Activated T-helper 2 cell treated with anti-CD3 and anti-CD28 coated beads, Interferon-gamma antibody, Interleukin-2, Interleukin-4, amounts not matched to agents 10 μg/mL and 5 μg/mL and 100 μg/mL, durations not matched to agents 14 hours and 24 hours and 36 hours (primary cell): ENCODE results near the gene COL4A1. TPM values are rescaled to one million over a fixed set of nuclear protein-coding genes. Genes with fewer than 3 reads are reported as not detected.

Experiments used
- DNase-seq: peaks from one replicate; pipeline ENCODE4 v3.0.0; 2021; ENCODE audit warnings: low spot score
- H3K27ac Mint-ChIP-seq: one replicate; pipeline ENCODE4 v1.8.0; 2021; ENCODE audit warnings: mixed read lengths
- H3K27me3 Mint-ChIP-seq: one replicate; pipeline ENCODE4 v1.8.0; 2021; ENCODE audit warnings: low read depth, mixed read lengths
- H3K36me3 Mint-ChIP-seq: one replicate; pipeline ENCODE4 v1.8.0; 2021; ENCODE audit warnings: low read depth, mixed read lengths
- H3K4me1 Mint-ChIP-seq: one replicate; pipeline ENCODE4 v1.8.0; 2021; ENCODE audit warnings: low read depth, mixed read lengths
- H3K4me3 Mint-ChIP-seq: one replicate; pipeline ENCODE4 v1.8.0; 2021; ENCODE audit warnings: low read depth, mild to moderate bottlenecking, moderate library complexity, mixed read lengths
- H3K9me3 Mint-ChIP-seq: one replicate; pipeline ENCODE4 v1.8.0; 2021; ENCODE audit warnings: mixed read lengths
- intact Hi-C: fragments of 100-400 bp; cut with micrococcal nuclease; formaldehyde crosslinking; loops from one replicate; pipeline ENCODE4 v1.15.1; 2023
- total RNA-seq: library from RNA; stranded (reverse); gene quantifications from 2 replicates; pipeline ENCODE4 v1.2.3, GENCODE V29; 2022

COL4A1 gene
- total RNA-seq, 1 donor from 2014 or later: not detected

DNA sequence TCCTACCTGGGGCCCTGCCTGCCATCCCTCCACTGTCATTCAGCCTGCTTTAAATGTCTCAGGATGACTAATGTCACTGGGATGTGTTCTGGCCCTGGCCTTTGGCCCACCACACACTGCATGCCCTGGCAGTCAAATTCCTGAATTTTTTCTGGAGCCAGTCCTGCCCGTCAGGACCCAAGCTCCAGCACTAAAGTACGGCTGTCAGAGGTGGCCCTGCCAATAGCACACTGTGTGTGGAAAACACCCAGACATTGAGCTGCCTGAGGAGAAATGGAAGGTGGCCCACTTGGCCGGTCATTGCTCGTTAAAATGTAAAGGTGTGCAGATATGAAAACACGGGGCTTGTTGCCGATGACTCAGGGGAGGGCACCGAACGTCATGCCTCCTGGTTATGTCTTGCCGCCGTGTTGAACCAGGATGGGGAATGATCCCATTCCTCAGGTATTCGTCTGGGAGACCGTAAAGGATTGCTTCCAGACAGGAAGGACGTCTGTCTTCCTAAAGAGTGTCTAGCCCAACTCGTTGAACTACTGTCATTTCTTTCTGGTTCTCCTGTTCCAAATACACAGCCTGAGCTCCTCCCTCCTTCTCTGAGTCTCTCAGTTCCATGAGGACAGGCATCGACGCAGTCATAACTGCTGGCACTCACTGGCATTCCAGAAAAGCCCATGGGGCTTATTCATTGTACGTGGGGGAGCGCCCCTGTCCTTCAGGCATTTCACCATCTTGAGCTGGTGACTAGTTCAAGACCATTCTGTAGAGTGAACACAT, 40.8 kb upstream of the COL4A1 start:
- H3K27ac Mint-ChIP-seq: no peak overlapping the region
- no peak overlapping the region for H3K4me3 Mint-ChIP-seq
- no peaks in the 10 kb centered on the region for H3K9me3 Mint-ChIP-seq
- no peak for DNase-seq
- no peaks in the 10 kb centered on the region for H3K4me1 Mint-ChIP-seq
- no peaks in the 10 kb centered on the region for H3K36me3 Mint-ChIP-seq
- H3K27me3 Mint-ChIP-seq: peaks cover 10% of the 10 kb centered on the region
- intact Hi-C loops: loop anchor here (10.0 kb wide), 1 partner anchor 67 kb away; no protein-coding TSS in a partner anchor

- Mint-ChIP-seq H3K9me3 (no peaks in the 10 kb centered on the region), H3K27ac (no peak overlapping the region), H3K4me1 (no peaks in the 10 kb centered on the region), H3K27me3 (peaks cover 15% of the 10 kb centered on the region), H3K4me3 (no peak overlapping the region), H3K36me3 (no peaks in the 10 kb centered on the region)
- DNase-seq: no peak
- intact Hi-C loops: loop anchor here (10.0 kb wide), 1 partner anchor 68 kb away; no protein-coding TSS in a partner anchor
These were observed 40.1 kb upstream of the COL4A1 start for GRCh38 chr13:110347088-110347487.

- Mint-ChIP-seq H3K27ac (no peak overlapping the region), H3K4me1 (peaks cover 3% of the 10 kb centered on the region), H3K36me3 (no peaks in the 10 kb centered on the region), H3K4me3 (no peak overlapping the region), H3K9me3 (no peaks in the 10 kb centered on the region), H3K27me3 (peaks cover 19% of the 10 kb centered on the region)
- DNase-seq: no peak
- intact Hi-C loops: loop anchor here (10.0 kb wide), 1 partner anchor 68 kb away; no protein-coding TSS in a partner anchor
These were observed 39.7 kb upstream of the COL4A1 start for GRCh38 chr13:110346661-110347067.

- Mint-ChIP-seq H3K9me3 (no peaks in the 10 kb centered on the region), H3K4me3 (no peak overlapping the region)
These were observed 38.7 kb upstream of the COL4A1 start for GRCh38 chr13:110345701-110346100.

GRCh38 chr13:110345266-110345665, 38.3 kb upstream of the COL4A1 start:
- Mint-ChIP-seq H3K4me1 (peaks cover 17% of the 10 kb centered on the region), H3K27ac (no peak overlapping the region), H3K27me3 (peaks cover 26% of the 10 kb centered on the region), H3K36me3 (no peaks in the 10 kb centered on the region), H3K4me3 (no peak overlapping the region), H3K9me3 (no peaks in the 10 kb centered on the region)
- DNase-seq: no peak
- intact Hi-C loops: loop anchor here (10.0 kb wide), 1 partner anchor 70 kb away; no protein-coding TSS in a partner anchor

More at GRCh38 chr13:110345701-110346100, 38.7 kb upstream of the COL4A1 start:
- Mint-ChIP-seq H3K36me3 (no peaks in the 10 kb centered on the region), H3K27me3 (peaks cover 22% of the 10 kb centered on the region), H3K27ac (no peak overlapping the region), H3K4me1 (peaks cover 12% of the 10 kb centered on the region)
- intact Hi-C loops: loop anchor here (10.0 kb wide), 1 partner anchor 69 kb away; no protein-coding TSS in a partner anchor
- DNase-seq: no peak

DNA sequence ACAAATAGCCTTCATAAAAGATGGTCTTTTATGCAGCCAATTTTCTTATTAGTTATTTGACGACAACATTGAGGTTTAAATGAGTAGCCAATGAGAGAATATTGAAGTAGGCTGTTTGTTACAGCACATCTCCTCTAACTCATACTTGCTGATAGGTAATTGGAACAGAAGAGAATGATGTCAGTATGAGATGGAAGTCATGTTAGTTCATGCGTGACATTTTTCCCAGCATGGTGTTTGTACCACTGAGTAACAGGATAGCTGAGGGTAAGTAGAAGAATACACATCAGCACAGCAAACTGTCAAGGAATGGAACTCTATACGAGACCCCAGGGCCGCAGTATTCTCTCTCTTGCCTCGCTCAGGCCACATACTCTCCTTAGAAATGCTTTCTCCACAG, 37.4 kb upstream of the COL4A1 start:
- no peak overlapping the region for H3K4me3 Mint-ChIP-seq
- no peaks in the 10 kb centered on the region for H3K9me3 Mint-ChIP-seq
- intact Hi-C loops: loop anchor here (10.0 kb wide), 1 partner anchor 70 kb away; no protein-coding TSS in a partner anchor
- peaks cover 31% of the 10 kb centered on the region for H3K27me3 Mint-ChIP-seq
- peaks cover 20% of the 10 kb centered on the region for H3K4me1 Mint-ChIP-seq
- H3K27ac Mint-ChIP-seq: no peak overlapping the region
- H3K36me3 Mint-ChIP-seq: no peaks in the 10 kb centered on the region
- DNase-seq: no peak

DNA sequence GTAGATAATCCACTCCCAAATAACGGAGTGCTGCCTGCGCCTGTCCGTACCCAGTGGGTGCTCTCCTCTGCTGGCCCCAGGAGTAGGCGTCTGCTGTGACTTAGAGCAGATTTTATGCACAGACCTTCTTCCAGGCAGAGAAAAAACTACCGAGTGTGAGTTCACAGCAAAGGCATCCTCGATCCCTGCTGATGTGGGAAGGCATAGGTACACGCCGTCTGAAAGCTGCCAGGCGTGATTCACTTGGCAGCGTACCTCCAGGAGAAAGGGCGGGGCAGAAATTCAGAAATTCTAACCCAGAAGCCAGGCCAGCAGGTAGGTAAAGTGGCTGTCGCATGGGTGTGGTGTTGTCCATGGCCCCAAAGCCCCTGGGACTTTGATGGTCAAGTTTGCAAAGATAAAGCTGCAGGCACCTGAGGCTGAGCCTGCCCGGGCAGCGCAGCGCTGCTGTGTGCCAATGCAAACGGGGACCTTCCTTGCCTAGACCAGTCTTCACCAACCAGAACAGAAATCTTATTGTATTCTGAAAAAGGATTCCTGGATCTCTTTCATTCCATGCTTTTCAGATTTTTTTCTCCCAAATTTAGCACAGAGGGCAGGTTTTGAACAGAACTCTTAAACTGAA, 36.4 kb upstream of the COL4A1 start:
- H3K27ac Mint-ChIP-seq: no peak overlapping the region
- intact Hi-C loops: loop anchor here (10.0 kb wide), 1 partner anchor 71 kb away; no protein-coding TSS in a partner anchor

DNA sequence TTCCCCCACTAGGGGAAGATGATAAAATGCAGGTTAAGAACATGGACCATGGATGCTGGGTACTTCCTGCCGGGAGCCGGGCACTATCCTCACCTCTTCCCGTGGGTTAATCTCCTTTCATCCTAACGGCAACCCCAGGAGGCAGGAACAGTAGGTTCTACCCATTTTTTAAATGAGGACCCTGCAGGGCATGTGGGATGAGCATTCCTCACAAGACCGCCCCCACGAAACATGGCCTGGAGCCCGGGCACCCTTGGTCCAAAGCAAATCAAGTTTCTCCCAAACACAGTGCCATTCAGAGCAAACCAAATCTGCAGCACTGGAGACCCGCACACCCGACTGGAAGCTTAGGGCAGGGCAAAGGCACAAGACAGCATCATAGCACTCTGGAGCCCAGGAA, 35.5 kb upstream of the COL4A1 start:
- Mint-ChIP-seq H3K36me3 (no peaks in the 10 kb centered on the region), H3K9me3 (no peaks in the 10 kb centered on the region), H3K27me3 (peaks cover 24% of the 10 kb centered on the region), H3K4me1 (peaks cover 25% of the 10 kb centered on the region), H3K27ac (no peak overlapping the region), H3K4me3 (no peak overlapping the region)
- DNase-seq: no peak
- intact Hi-C loops: loop anchor here (10.0 kb wide), 1 partner anchor 72 kb away; no protein-coding TSS in a partner anchor

More for the DNA sequence above, 36.4 kb upstream of the COL4A1 start:
- H3K4me1 Mint-ChIP-seq: peaks cover 25% of the 10 kb centered on the region
- no peak overlapping the region for H3K4me3 Mint-ChIP-seq
- H3K9me3 Mint-ChIP-seq: no peaks in the 10 kb centered on the region
- no peak for DNase-seq
- peaks cover 28% of the 10 kb centered on the region for H3K27me3 Mint-ChIP-seq
- H3K36me3 Mint-ChIP-seq: no peaks in the 10 kb centered on the region

- no peaks in the 10 kb centered on the region for H3K36me3 Mint-ChIP-seq
- H3K27me3 Mint-ChIP-seq: peaks cover 24% of the 10 kb centered on the region
- no peak overlapping the region for H3K27ac Mint-ChIP-seq
- no peak for DNase-seq
- intact Hi-C loops: loop anchor here (10.0 kb wide), 1 partner anchor 73 kb away; no protein-coding TSS in a partner anchor
- no peak overlapping the region for H3K4me3 Mint-ChIP-seq
- peaks cover 25% of the 10 kb centered on the region for H3K4me1 Mint-ChIP-seq
- H3K9me3 Mint-ChIP-seq: no peaks in the 10 kb centered on the region
These were observed 34.7 kb upstream of the COL4A1 start for GRCh38 chr13:110341445-110342244.

- Mint-ChIP-seq H3K4me1 (peaks cover 25% of the 10 kb centered on the region), H3K4me3 (peak overlapping the region; percentile 35), H3K36me3 (no peaks in the 10 kb centered on the region), H3K27ac (peak overlapping the region; percentile 24), H3K27me3 (peaks cover 24% of the 10 kb centered on the region), H3K9me3 (no peaks in the 10 kb centered on the region)
- intact Hi-C loops: loop anchor here (10.0 kb wide), 1 partner anchor 74 kb away; no protein-coding TSS in a partner anchor
- DNase-seq: peak; percentile 28
These were observed 34.0 kb upstream of the COL4A1 start for GRCh38 chr13:110340812-110341444.

GRCh38 chr13:110339975-110340550, 33.1 kb upstream of the COL4A1 start:
- Mint-ChIP-seq H3K36me3 (no peaks in the 10 kb centered on the region), H3K27me3 (peaks cover 24% of the 10 kb centered on the region), H3K9me3 (peaks cover 6% of the 10 kb centered on the region), H3K27ac (no peak overlapping the region), H3K4me3 (no peak overlapping the region), H3K4me1 (peaks cover 25% of the 10 kb centered on the region)
- intact Hi-C loops: loop anchor here (10.0 kb wide), 1 partner anchor 75 kb away; no protein-coding TSS in a partner anchor
- DNase-seq: no peak
